Spleen (tissue), 7 donors: ENCODE results near the gene GOLGA8H.
"Not testable (repeated sequence)": the region's sequence is repeated elsewhere in the genome, so short reads cannot be mapped to it uniquely, and the experiment has no call there.

ENCODE experiments used
- POLR2A ChIP-seq, 3 donors: fragments of 450-650 bp; IDR thresholded peaks; one replicate each; pipeline ENCODE4 v1.5.1; 2017; ENCODE audit warnings: antibody characterized with exemption in 3 of 3, mild to moderate bottlenecking in 1 of 3
- POLR2AphosphoS5 ChIP-seq, 3 donors: sonication (generic); formaldehyde crosslinking; IDR thresholded peaks; one replicate each; pipeline ENCODE4 v1.5.1; 2017; ENCODE audit warnings: antibody characterized with exemption in 3 of 3
- TF ChIP-seq, protein P1 (sequence below), 11 experiments: fragments of 200-600 bp in 7 of 11; fragments of 450-650 bp in 4 of 11; sonication (generic) in 4 of 11; IDR thresholded peaks in 8 of 11; conservative IDR thresholded peaks in 3 of 11; 1 replicate in 7 of 11; 2 replicates in 4 of 11; pipeline versions ENCODE4 v1.4.0 to v1.8.0; 2016 to 2021; ENCODE audit warnings: antibody characterized with exemption in 11 of 11, inconsistent platforms in 4 of 11, mild to moderate bottlenecking in 1 of 11
- donor health status: DM: no; HTN: no; CAD: no; lungs with moderate emphysema.
- donor health status: DM: no; HTN: no; CAD: no.
- donor health status: DM: no; HTN: no; CAD: no.

DNA sequence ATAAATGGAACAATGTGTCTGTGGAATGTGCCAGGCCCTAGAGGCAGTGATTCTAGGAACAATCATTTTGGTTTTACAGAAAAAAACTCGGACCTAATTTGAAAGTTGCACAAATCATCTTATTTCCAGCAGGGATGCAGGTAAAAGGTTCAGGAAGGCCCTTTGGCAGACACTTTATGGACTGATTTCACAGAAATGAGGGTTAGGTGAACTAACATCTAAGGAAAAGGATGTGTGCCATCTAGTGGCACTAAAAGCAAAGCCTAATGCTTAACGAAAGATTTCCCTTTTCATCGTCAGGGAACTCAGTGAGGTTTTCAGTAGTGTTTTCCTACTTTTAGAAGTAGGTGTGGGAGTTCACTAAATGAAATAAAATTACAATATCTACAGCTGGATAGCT lies 17.5 kb downstream of the GOLGA8H start:
- TF ChIP-seq, protein P1, sequence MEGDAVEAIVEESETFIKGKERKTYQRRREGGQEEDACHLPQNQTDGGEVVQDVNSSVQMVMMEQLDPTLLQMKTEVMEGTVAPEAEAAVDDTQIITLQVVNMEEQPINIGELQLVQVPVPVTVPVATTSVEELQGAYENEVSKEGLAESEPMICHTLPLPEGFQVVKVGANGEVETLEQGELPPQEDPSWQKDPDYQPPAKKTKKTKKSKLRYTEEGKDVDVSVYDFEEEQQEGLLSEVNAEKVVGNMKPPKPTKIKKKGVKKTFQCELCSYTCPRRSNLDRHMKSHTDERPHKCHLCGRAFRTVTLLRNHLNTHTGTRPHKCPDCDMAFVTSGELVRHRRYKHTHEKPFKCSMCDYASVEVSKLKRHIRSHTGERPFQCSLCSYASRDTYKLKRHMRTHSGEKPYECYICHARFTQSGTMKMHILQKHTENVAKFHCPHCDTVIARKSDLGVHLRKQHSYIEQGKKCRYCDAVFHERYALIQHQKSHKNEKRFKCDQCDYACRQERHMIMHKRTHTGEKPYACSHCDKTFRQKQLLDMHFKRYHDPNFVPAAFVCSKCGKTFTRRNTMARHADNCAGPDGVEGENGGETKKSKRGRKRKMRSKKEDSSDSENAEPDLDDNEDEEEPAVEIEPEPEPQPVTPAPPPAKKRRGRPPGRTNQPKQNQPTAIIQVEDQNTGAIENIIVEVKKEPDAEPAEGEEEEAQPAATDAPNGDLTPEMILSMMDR (IDR thresholded peaks at IDR 0.05 in 8 of 11, conservative IDR thresholded peaks at IDR 0.05 in 3 of 11), result peak in 4 of 11 experiments; percentile 23 to 47 (median 28)
- TF ChIP-seq POLR2A, POLR2AphosphoS5 (IDR thresholded peaks at IDR 0.05): not testable (repeated sequence)
